Activated gamma-delta T cell (primary cell): ENCODE measurements around the gene IQCK.

Source experiments
- DNase-seq: peaks from one replicate; lab custom pipeline; 2025; lab: John Stamatoyannopoulos, UW

IQCK gene

DNA sequence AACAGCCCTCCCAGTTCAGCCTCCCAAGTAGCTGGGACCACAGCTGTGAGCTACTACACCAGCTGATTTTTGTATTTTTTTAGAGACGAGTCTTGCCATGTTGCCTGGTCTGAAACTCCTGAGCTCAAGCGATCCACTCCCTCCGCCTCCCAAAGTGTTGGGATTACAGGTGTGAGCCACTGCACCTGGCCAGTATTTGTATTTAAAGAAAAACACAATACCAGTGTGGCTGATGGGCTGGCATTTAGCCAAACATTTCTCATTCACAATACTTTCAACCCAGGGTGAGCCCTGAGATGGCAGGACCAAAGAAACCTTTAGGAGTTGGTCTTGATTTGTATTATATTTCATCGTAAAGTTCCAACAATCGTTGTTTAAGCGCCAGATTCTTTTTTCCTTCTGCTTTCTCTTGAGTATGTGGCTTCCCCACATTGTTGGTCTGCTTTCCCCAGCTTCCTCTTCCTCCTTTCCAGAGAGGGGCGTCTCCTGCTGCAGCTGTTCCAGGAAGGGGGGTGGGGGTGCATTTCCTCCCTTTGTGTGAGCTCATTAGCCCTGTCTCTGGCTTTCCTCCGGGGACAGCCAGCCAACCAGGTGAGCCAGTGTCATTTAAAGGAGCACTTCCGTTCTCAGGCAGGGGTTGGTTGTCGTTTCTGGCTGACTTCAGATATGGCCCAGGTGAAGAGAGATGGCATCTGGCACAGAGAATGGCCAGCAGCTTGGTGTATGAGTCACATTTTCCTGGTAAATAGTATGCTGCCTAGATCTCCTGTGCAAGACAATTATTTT is 86.7 kb downstream of the IQCK start:
- DNase-seq: no peak

- no peak for DNase-seq
Observed at GRCh38 chr16:19805459-19806162, 87.5 kb downstream of the IQCK start.

- DNase-seq: no peak
Observed at GRCh38 chr16:19808061-19808641, 90.1 kb downstream of the IQCK start.

GRCh38 chr16:19809121-19809635 is 91.1 kb downstream of the IQCK start:
- DNase-seq: no peak

DNA sequence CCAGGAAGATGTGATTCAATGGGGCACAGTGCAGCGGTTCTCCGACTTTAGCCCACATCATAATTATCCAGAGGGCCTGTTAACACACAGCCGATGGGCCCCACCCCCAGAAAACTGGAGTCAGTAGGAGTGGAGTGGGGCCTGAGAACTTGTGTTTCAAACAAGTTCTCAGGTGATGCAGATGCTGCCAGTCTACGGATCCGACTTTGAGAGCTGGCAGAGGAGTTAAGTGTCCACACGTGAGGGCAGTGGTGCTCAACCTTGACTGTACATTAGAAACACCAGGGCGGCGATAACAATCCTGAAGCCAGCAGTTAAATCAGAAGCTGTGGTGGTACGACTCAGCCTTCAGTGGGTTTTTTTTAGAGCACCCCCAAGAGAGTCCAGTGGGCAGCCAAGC is 91.6 kb downstream of the IQCK start:
- no peak for DNase-seq

GRCh38 chr16:19810817-19811731 is 93.0 kb downstream of the IQCK start:
- DNase-seq: no peak

GRCh38 chr16:19812986-19813385 is 94.9 kb downstream of the IQCK start:
- DNase-seq: no peak

- DNase-seq: no peak
Observed at GRCh38 chr16:19815418-19815817, 97.3 kb downstream of the IQCK start.

- no peak for DNase-seq
Observed at GRCh38 chr16:19817122-19817521, 99.1 kb downstream of the IQCK start.

- no peak for DNase-seq
Observed at GRCh38 chr16:19817875-19818274, 99.8 kb downstream of the IQCK start.

- DNase-seq: no peak
Observed at GRCh38 chr16:19822533-19822932, 104.5 kb downstream of the IQCK start.

DNA sequence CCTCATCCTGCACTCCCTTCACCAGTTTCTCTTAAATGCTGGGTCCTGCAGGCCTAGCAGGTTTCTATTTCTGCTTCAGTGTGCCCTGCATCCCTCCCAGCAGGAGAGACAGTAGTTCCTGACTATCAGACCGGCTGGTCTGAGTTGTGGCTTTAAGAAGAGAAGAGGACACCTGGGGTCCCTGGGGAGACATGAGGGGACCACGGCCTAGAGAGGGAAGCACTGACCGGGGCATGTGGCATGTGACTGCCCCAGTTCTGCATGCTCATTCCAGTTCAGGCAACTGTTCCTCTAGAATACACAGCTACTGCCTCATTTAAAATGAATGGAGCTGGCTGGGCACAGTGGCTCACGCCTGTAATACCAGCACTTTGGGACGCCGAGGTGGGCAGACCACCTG is 105.3 kb downstream of the IQCK start:
- no peak for DNase-seq

DNA sequence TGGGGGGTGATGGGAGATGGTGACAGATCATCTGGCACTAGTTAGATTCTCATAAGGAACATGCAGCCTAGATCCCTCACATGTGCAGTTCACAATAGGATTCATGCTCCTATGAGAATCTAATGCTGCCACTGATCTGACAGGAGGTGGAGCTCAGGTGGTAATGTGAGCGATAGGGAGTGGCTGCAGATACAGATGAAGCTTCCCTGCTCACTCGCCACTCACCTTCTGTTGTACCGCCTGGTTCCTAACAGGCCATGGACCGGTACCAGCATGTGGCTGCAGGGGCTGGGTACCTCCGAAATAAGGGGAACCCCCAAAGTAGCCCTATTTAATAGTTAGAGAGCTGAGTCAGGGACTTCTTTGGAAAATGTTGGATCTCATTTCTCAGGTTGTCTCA is 106.1 kb downstream of the IQCK start:
- DNase-seq: no peak

- DNase-seq: no peak
Observed at GRCh38 chr16:19829844-19830692, 112.0 kb downstream of the IQCK start.

GRCh38 chr16:19830902-19831560 is 113.0 kb downstream of the IQCK start:
- no peak for DNase-seq

- DNase-seq: no peak
Observed at GRCh38 chr16:19831678-19832077, 113.6 kb downstream of the IQCK start.

- DNase-seq: no peak
Observed at GRCh38 chr16:19833176-19833575, 115.1 kb downstream of the IQCK start.

DNA sequence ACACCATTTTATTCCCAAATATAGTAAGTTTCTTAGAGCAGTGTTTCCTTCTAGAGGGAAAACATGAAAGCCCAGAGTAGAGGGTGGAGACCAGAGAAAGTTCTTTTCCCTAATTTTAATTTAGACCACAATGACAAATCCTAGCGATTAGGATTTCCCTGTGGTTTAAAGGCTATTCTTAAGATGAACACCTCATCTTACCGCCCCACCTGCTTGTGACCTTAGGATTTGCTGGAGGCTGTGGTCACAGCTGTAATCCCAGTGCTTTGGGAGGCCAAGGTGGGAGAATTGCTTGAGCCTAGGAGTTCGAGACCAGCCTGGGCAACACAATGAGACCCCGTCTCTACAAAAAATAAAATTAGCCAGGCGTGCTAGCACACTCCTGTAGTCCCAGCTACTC is 115.5 kb downstream of the IQCK start:
- DNase-seq: no peak

DNA sequence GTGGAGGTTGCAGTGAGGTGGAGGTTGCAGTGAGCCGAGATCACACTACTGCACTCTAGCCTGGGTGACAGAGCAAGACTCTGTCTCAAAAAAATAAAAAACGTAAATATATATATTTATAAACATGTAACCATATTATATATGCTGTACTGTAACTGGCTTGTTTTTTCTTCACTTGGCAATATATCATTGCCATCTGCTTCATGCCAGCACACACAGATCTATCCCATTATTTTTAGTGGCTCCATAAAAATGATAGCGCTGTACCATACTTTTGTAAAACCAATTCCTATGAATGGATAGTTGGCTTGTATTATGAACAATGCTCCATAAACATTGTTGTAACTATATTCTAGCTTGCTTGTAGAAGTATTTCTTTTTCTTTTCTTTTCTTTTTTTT is 117.1 kb downstream of the IQCK start:
- no peak for DNase-seq

GRCh38 chr16:19835968-19836421 is 117.9 kb downstream of the IQCK start:
- DNase-seq: no peak
